ENCODE measurements around the gene KRT13.

Gene KRT13

GRCh38 chr17:41531993-41532392 is 26.6 kb upstream of the KRT13 start:
- H2AFZ ChIP-seq = no peak overlapping the region
- no peak overlapping the region for H3K9ac ChIP-seq
- H3K4me3 ChIP-seq (ENCODE audit: low read depth, low read length) = no peak overlapping the region
- no peak overlapping the region for H3K27ac ChIP-seq
- no peak for TF ChIP-seq CTCF (IDR thresholded peaks at IDR 0.05)
- peaks cover 21% of the 10 kb centered on the region for H3K4me1 ChIP-seq
- H3K9me3 ChIP-seq (ENCODE audit: control insufficient read depth, low read length) = no peaks in the 10 kb centered on the region
- no peaks in the 10 kb centered on the region for H3K27me3 ChIP-seq (ENCODE audit: control insufficient read depth, insufficient read depth, low read length)
- no peaks in the 10 kb centered on the region for H3K36me3 ChIP-seq (ENCODE audit: control insufficient read depth, insufficient read depth, low read length)
- H3K79me2 ChIP-seq = no peaks in the 10 kb centered on the region
- no peak overlapping the region for H3K4me2 ChIP-seq (ENCODE audit: low read length)

GRCh38 chr17:41530062-41531048 is 24.9 kb upstream of the KRT13 start:
- Histone ChIP-seq H3K4me2 (ENCODE audit: low read length) (peak overlapping the region; percentile 1), H2AFZ (peak overlapping the region; percentile 68), H3K9me3 (ENCODE audit: control insufficient read depth, low read length) (no peaks in the 10 kb centered on the region), H3K27me3 (ENCODE audit: control insufficient read depth, insufficient read depth, low read length) (no peaks in the 10 kb centered on the region), H3K4me1 (peaks cover 21% of the 10 kb centered on the region), H3K27ac (peak overlapping the region; percentile 72), H3K9ac (no peak overlapping the region), H3K36me3 (ENCODE audit: control insufficient read depth, insufficient read depth, low read length) (no peaks in the 10 kb centered on the region), H3K4me3 (ENCODE audit: low read depth, low read length) (no peak overlapping the region), H3K79me2 (no peaks in the 10 kb centered on the region)
- TF ChIP-seq CTCF (IDR thresholded peaks at IDR 0.05) = no peak

- H3K4me1 ChIP-seq = peaks cover 21% of the 10 kb centered on the region
- no peak overlapping the region for H3K4me2 ChIP-seq (ENCODE audit: low read length)
- no peaks in the 10 kb centered on the region for H3K79me2 ChIP-seq
- no peak overlapping the region for H3K9ac ChIP-seq
- no peaks in the 10 kb centered on the region for H3K36me3 ChIP-seq (ENCODE audit: control insufficient read depth, insufficient read depth, low read length)
- no peak overlapping the region for H3K4me3 ChIP-seq (ENCODE audit: low read depth, low read length)
- H2AFZ ChIP-seq = peak overlapping the region; percentile 68
- no peak for TF ChIP-seq CTCF (IDR thresholded peaks at IDR 0.05)
- peak overlapping the region; percentile 72 for H3K27ac ChIP-seq
- no peaks in the 10 kb centered on the region for H3K9me3 ChIP-seq (ENCODE audit: control insufficient read depth, low read length)
- H3K27me3 ChIP-seq (ENCODE audit: control insufficient read depth, insufficient read depth, low read length) = no peaks in the 10 kb centered on the region
Measured at GRCh38 chr17:41529491-41529915, 24.1 kb upstream of the KRT13 start.

- no peak overlapping the region for H2AFZ ChIP-seq
- no peak overlapping the region for H3K4me3 ChIP-seq (ENCODE audit: low read depth, low read length)
- no peak for TF ChIP-seq CTCF (IDR thresholded peaks at IDR 0.05)
- no peaks in the 10 kb centered on the region for H3K27me3 ChIP-seq (ENCODE audit: control insufficient read depth, insufficient read depth, low read length)
- no peak overlapping the region for H3K4me2 ChIP-seq (ENCODE audit: low read length)
- H3K27ac ChIP-seq = peak overlapping the region; percentile 72
- no peak overlapping the region for H3K9ac ChIP-seq
- H3K79me2 ChIP-seq = no peaks in the 10 kb centered on the region
- H3K36me3 ChIP-seq (ENCODE audit: control insufficient read depth, insufficient read depth, low read length) = no peaks in the 10 kb centered on the region
- no peaks in the 10 kb centered on the region for H3K9me3 ChIP-seq (ENCODE audit: control insufficient read depth, low read length)
- H3K4me1 ChIP-seq = peaks cover 21% of the 10 kb centered on the region
Measured at GRCh38 chr17:41528959-41529353, 23.5 kb upstream of the KRT13 start.
